Stimulated activated CD8-positive, alpha-beta memory T cell treated with anti-CD3 and anti-CD28 coated beads, Interleukin-7, amount 100 ng/mL, for 48 hours (primary cell): ENCODE data around the gene P2RX3.

Experiments used
- DNase-seq, 2 donors: peaks; one replicate each; pipeline ENCODE4 v3.0.0-alpha.2; 2020; ENCODE audit warnings: low read depth in 1 of 2; ENCODE audit errors: extremely low read depth in 1 of 2

The P2RX3 gene

GRCh38 chr11:57368106-57368844 is 30.1 kb downstream of the P2RX3 start:
- no peak for DNase-seq

GRCh38 chr11:57368845-57369232 is 30.7 kb downstream of the P2RX3 start:
- no peak for DNase-seq

- no peak for DNase-seq
Measured at GRCh38 chr11:57370251-57370650, 32.1 kb downstream of the P2RX3 start.

- DNase-seq = no peak
Measured at GRCh38 chr11:57370941-57371340, 32.8 kb downstream of the P2RX3 start.

GRCh38 chr11:57373146-57373545 is 35.0 kb downstream of the P2RX3 start:
- DNase-seq = no peak

GRCh38 chr11:57374966-57375365 is 36.8 kb downstream of the P2RX3 start:
- DNase-seq = no peak

GRCh38 chr11:57375490-57375889 is 37.3 kb downstream of the P2RX3 start:
- no peak for DNase-seq

GRCh38 chr11:57376095-57377090 is 38.2 kb downstream of the P2RX3 start:
- no peak for DNase-seq

- DNase-seq = no peak
Measured at GRCh38 chr11:57377107-57377506, 39.0 kb downstream of the P2RX3 start.

- DNase-seq = no peak
Measured at GRCh38 chr11:57378186-57378585, 40.0 kb downstream of the P2RX3 start.

- DNase-seq = no peak
Measured at GRCh38 chr11:57379732-57380131, 41.6 kb downstream of the P2RX3 start.

GRCh38 chr11:57380975-57381374 is 42.8 kb downstream of the P2RX3 start, which contains the start of gene PRG3:
Gene PRG3 (minus strand): TSS chr11:57381150. CDS start chr11:57380708, 442 bp downstream.
- no peak for DNase-seq

- no peak for DNase-seq
Measured at GRCh38 chr11:57386178-57386940, 48.2 kb downstream of the P2RX3 start.

GRCh38 chr11:57387289-57388030 is 49.3 kb downstream of the P2RX3 start:
- no peak for DNase-seq

GRCh38 chr11:57390535-57390934 is 52.4 kb downstream of the P2RX3 start, which contains the start of gene PRG2:
Gene PRG2 (minus strand): TSS chr11:57390650. CDS start chr11:57389944, 706 bp downstream.
- DNase-seq = no peak

- DNase-seq = no peak
Measured at GRCh38 chr11:57391111-57391510, 53.0 kb downstream of the P2RX3 start.

GRCh38 chr11:57391539-57391938 is 53.4 kb downstream of the P2RX3 start:
- no peak for DNase-seq

GRCh38 chr11:57392066-57392762 is 54.1 kb downstream of the P2RX3 start:
- no peak for DNase-seq

- no peak for DNase-seq
Measured at GRCh38 chr11:57392763-57393105, 54.6 kb downstream of the P2RX3 start.
